Measurements from ENCODE around the gene FGFR2. TPM values are rescaled to one million over a fixed set of nuclear protein-coding genes. Genes with fewer than 3 reads are reported as not detected.

The FGFR2 gene
- total RNA-seq, 1 donor = 0.86 TPM

GRCh38 chr10:121590772-121591171 is 7.5 kb downstream of the FGFR2 start:
- no peak for TF ChIP-seq CTCF (IDR thresholded peaks at IDR 0.05; ENCODE audit: insufficient read depth, low read depth, low read length)
- H3K4me3 ChIP-seq (ENCODE audit: low read depth, low read length) = no peak overlapping the region
- no peak for DNase-seq (ENCODE audit: low read depth)

DNA sequence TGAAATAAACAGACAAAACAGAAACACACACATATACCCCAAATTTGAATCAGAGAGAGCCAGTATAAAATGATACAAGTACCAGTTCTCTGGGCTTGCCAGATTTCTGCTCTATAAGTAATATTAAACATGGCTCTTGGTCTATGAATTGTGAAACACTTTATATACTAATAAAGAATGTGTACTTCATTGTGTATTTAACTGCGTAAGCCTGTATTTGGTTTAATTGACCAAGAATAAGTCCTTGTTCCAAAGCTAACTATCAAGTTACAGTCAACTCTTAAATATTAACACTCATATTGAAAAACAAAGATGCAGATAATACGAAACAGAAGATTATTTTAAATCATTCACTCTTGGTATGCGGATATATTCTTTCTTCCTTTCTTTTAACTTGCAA is 8.7 kb downstream of the FGFR2 start:
- no peak for DNase-seq (ENCODE audit: low read depth)
- TF ChIP-seq CTCF (IDR thresholded peaks at IDR 0.05; ENCODE audit: insufficient read depth, low read depth, low read length) = no peak
- no peak overlapping the region for H3K4me3 ChIP-seq (ENCODE audit: low read depth, low read length)

DNA sequence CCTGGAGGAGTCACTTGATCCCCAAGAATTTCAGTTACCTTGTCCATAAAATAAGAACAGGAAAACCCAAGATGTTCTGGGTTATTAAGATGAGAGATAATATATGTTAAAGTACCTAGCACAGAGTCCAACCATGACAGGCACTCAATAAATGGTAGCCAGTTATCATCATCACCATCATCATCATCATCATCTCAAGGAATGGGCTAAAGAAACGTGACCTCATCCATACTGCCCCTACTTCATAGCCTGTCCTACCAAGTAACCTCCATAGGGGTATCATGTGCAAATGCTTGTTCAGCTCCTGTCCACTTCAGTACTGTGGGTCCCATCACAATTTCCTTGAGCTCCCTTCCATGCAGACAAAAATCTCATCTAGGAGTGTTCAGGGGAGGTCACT is 14.4 kb downstream of the FGFR2 start:
- H3K4me3 ChIP-seq (ENCODE audit: low read depth, low read length) = no peak overlapping the region
- TF ChIP-seq CTCF (IDR thresholded peaks at IDR 0.05; ENCODE audit: insufficient read depth, low read depth, low read length) = no peak

GRCh38 chr10:121583258-121583657 is 15.0 kb downstream of the FGFR2 start:
- no peak for TF ChIP-seq CTCF (IDR thresholded peaks at IDR 0.05; ENCODE audit: insufficient read depth, low read depth, low read length)
- DNase-seq (ENCODE audit: low read depth) = no peak
- no peak overlapping the region for H3K4me3 ChIP-seq (ENCODE audit: low read depth, low read length)

More for the DNA sequence above, 14.4 kb downstream of the FGFR2 start:
- DNase-seq (ENCODE audit: low read depth) = no peak

GRCh38 chr10:121580276-121581116 is 17.7 kb downstream of the FGFR2 start:
- no peak for DNase-seq (ENCODE audit: low read depth)
- H3K4me3 ChIP-seq (ENCODE audit: low read depth, low read length) = no peak overlapping the region
- no peak for TF ChIP-seq CTCF (IDR thresholded peaks at IDR 0.05; ENCODE audit: insufficient read depth, low read depth, low read length)

- H3K4me3 ChIP-seq (ENCODE audit: low read depth, low read length) = no peak overlapping the region
- DNase-seq (ENCODE audit: low read depth) = no peak
- no peak for TF ChIP-seq CTCF (IDR thresholded peaks at IDR 0.05; ENCODE audit: insufficient read depth, low read depth, low read length)
These were observed 18.6 kb downstream of the FGFR2 start for GRCh38 chr10:121579656-121580055.

DNA sequence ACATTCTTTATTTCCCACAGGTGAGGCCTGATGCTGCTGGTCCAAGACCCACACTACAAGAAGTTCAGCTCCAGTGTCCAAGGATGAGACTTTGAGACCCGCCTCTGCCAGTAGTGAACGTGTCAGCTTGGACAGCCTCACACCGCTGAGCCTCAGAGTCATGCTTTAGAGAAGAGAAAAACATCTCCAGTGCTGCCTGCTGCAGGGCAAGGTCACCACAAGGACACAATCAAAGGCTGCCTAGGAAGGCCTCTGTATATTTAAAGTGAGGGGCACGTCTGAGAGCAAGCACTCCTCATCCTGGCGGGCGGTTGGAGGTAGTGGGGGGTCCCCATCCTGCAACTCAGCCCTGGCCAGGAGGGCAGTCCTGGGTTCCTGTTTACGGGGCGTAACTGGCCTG is 19.3 kb downstream of the FGFR2 start:
- TF ChIP-seq CTCF (IDR thresholded peaks at IDR 0.05; ENCODE audit: insufficient read depth, low read depth, low read length) = no peak
- no peak for DNase-seq (ENCODE audit: low read depth)
- no peak overlapping the region for H3K4me3 ChIP-seq (ENCODE audit: low read depth, low read length)
